22Rv1 (cell line): ENCODE measurements around the gene IRX4.

Source experiments
- H3K27ac ChIP-seq: fragments of 450-650 bp; 2 replicates; pipeline ENCODE4 v1.5.1; 2017
- CTCF ChIP-seq: fragments of 450-650 bp; IDR thresholded peaks from 2 replicates; pipeline ENCODE4 v1.5.1; 2017; ENCODE audit warnings: mild to moderate bottlenecking
- ZFX ChIP-seq: fragments of 450-650 bp; IDR thresholded peaks from 2 replicates; pipeline ENCODE4 v1.6.1; 2017; ENCODE audit warnings: antibody characterized with exemption, borderline replicate concordance

The IRX4 gene

GRCh38 chr5:1918488-1919208 is 35.9 kb upstream of the IRX4 start:
- no peak for TF ChIP-seq ZFX
- no peak for TF ChIP-seq CTCF
- no peak overlapping the region for H3K27ac ChIP-seq

- TF ChIP-seq ZFX (no peak), CTCF (no peak)
- no peak overlapping the region for H3K27ac ChIP-seq
These were observed 35.2 kb upstream of the IRX4 start for GRCh38 chr5:1917830-1918487.

- H3K27ac ChIP-seq, result no peak overlapping the region
- TF ChIP-seq ZFX, result no peak
- no peak for TF ChIP-seq CTCF
These were observed 33.6 kb upstream of the IRX4 start for GRCh38 chr5:1916041-1917001.

- no peak for TF ChIP-seq CTCF
- no peak for TF ChIP-seq ZFX
- H3K27ac ChIP-seq, result no peak overlapping the region
These were observed 32.6 kb upstream of the IRX4 start for GRCh38 chr5:1915316-1915715.

GRCh38 chr5:1914471-1914870 is 31.7 kb upstream of the IRX4 start:
- no peak for TF ChIP-seq CTCF
- TF ChIP-seq ZFX, result no peak
- H3K27ac ChIP-seq, result no peak overlapping the region

GRCh38 chr5:1913578-1913977 is 30.9 kb upstream of the IRX4 start:
- no peak for TF ChIP-seq CTCF
- no peak for TF ChIP-seq ZFX
- H3K27ac ChIP-seq, result no peak overlapping the region
